ENCODE data around the gene ZFC3H1.

ZFC3H1 gene

DNA sequence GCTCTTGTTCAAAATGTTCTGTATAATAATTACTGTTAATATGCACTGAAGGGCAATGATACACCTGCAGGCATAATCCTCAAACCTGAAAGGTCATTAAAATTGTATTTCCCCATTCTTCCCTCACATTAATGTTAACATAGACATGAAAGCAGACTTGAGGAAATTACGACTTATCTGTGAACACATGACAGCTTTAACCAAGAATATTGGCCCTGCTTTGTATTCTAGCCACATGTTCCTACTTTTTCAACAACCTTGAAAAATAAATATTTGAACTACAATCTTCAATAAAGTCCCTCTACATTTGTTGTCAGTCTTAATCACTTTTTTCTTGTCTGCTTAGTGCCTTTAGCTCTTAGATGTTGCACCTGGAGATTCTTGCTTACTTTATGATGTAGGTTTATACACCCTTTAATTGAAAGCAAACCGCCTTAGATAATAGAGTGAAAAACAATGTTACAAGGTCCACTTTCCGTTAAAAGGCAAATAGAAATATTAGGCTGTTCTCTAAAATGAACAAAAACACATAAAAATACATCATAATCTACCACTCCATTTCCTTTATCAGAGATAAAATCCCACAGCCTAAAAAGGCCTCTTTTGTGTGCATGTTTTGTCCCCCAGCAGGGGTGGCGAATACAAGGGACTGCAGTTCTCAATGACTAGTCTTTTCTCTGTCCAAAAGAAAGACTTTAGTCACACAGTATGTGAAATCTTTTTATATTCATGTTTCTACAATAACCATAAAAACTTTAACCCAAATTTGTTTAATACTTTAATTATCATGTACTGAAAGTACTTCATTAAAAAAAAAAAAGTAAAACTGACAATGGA, 55.9 kb downstream of the ZFC3H1 start:
- H4K20me1 ChIP-seq (ENCODE audit: control insufficient read depth, insufficient read depth, low read depth, low read length): no peaks in the 10 kb centered on the region
- H3K79me2 ChIP-seq (ENCODE audit: control insufficient read depth, low read length): no peaks in the 10 kb centered on the region
- no peak for TF ChIP-seq EZH2phosphoT487 (IDR thresholded peaks at IDR 0.05; ENCODE audit: borderline replicate concordance, low read length)
- TF ChIP-seq, protein P1, sequence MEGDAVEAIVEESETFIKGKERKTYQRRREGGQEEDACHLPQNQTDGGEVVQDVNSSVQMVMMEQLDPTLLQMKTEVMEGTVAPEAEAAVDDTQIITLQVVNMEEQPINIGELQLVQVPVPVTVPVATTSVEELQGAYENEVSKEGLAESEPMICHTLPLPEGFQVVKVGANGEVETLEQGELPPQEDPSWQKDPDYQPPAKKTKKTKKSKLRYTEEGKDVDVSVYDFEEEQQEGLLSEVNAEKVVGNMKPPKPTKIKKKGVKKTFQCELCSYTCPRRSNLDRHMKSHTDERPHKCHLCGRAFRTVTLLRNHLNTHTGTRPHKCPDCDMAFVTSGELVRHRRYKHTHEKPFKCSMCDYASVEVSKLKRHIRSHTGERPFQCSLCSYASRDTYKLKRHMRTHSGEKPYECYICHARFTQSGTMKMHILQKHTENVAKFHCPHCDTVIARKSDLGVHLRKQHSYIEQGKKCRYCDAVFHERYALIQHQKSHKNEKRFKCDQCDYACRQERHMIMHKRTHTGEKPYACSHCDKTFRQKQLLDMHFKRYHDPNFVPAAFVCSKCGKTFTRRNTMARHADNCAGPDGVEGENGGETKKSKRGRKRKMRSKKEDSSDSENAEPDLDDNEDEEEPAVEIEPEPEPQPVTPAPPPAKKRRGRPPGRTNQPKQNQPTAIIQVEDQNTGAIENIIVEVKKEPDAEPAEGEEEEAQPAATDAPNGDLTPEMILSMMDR (IDR thresholded peaks at IDR 0.05; ENCODE audit: low read depth, low read length, poor library complexity, severe bottlenecking): no peak
- H3K9me3 ChIP-seq (ENCODE audit: control insufficient read depth, insufficient read depth, low read length): no peaks in the 10 kb centered on the region
- no peak overlapping the region for H3K4me2 ChIP-seq (ENCODE audit: low read length)
- H3K9me2 ChIP-seq (replicated peaks; ENCODE audit: control insufficient read depth, low read length): no peaks in the 10 kb centered on the region
- H3K27ac ChIP-seq (ENCODE audit: low read depth, low read length): no peak overlapping the region
- no peak overlapping the region for H3K4me3 ChIP-seq (ENCODE audit: low read length)
- no peaks in the 10 kb centered on the region; the same call in 1 of the 2 replicates for H3F3A ChIP-seq (ENCODE audit: control insufficient read depth, insufficient read depth)
- no peaks in the 10 kb centered on the region for H3K4me1 ChIP-seq (ENCODE audit: control insufficient read depth, low read length)
- H3K36me3 ChIP-seq (ENCODE audit: control insufficient read depth, low read length): peaks cover 56% of the 10 kb centered on the region
- H3K27me3 ChIP-seq (ENCODE audit: control insufficient read depth, low read length): no peaks in the 10 kb centered on the region

DNA sequence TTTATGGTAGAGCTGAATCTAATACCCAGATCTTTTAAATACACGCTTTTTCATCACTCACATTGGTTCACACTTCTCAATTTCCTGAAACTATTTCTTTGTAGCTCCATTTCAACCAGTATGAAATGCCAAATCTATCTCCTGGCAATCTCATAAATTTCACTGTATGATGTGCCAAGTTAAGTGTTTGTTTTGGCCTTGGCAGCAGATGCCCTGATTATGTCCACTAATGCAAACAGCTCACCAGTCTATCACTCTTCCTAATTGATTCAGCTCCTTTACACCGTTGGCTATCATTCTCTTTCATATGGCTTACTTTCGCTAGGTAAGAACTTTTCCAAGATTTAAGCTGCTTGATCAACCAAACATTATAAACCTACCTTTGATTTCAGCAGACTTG, 58.6 kb downstream of the ZFC3H1 start:
- H3K79me2 ChIP-seq (ENCODE audit: control insufficient read depth, low read length): no peaks in the 10 kb centered on the region
- no peaks in the 10 kb centered on the region for H3K9me2 ChIP-seq (replicated peaks; ENCODE audit: control insufficient read depth, low read length)
- peaks cover 32% of the 10 kb centered on the region for H3K36me3 ChIP-seq (ENCODE audit: control insufficient read depth, low read length)
- no peaks in the 10 kb centered on the region for H3K4me1 ChIP-seq (ENCODE audit: control insufficient read depth, low read length)
- H3F3A ChIP-seq (ENCODE audit: control insufficient read depth, insufficient read depth): no peaks in the 10 kb centered on the region; the same call in 1 of the 2 replicates
- H3K27ac ChIP-seq (ENCODE audit: low read depth, low read length): no peak overlapping the region
- no peak overlapping the region for H3K4me3 ChIP-seq (ENCODE audit: low read length)
- peaks cover under 1% of the 10 kb centered on the region; the same call in 1 of the 2 replicates for H3K9me3 ChIP-seq (ENCODE audit: control insufficient read depth, insufficient read depth, low read length)
- H4K20me1 ChIP-seq (ENCODE audit: control insufficient read depth, insufficient read depth, low read depth, low read length): no peaks in the 10 kb centered on the region
- H3K4me2 ChIP-seq (ENCODE audit: low read length): no peak overlapping the region
- TF ChIP-seq, protein P1 (IDR thresholded peaks at IDR 0.05; ENCODE audit: low read depth, low read length, poor library complexity, severe bottlenecking): no peak
- no peak for TF ChIP-seq EZH2phosphoT487 (IDR thresholded peaks at IDR 0.05; ENCODE audit: borderline replicate concordance, low read length)
- H3K27me3 ChIP-seq (ENCODE audit: control insufficient read depth, low read length): no peaks in the 10 kb centered on the region

DNA sequence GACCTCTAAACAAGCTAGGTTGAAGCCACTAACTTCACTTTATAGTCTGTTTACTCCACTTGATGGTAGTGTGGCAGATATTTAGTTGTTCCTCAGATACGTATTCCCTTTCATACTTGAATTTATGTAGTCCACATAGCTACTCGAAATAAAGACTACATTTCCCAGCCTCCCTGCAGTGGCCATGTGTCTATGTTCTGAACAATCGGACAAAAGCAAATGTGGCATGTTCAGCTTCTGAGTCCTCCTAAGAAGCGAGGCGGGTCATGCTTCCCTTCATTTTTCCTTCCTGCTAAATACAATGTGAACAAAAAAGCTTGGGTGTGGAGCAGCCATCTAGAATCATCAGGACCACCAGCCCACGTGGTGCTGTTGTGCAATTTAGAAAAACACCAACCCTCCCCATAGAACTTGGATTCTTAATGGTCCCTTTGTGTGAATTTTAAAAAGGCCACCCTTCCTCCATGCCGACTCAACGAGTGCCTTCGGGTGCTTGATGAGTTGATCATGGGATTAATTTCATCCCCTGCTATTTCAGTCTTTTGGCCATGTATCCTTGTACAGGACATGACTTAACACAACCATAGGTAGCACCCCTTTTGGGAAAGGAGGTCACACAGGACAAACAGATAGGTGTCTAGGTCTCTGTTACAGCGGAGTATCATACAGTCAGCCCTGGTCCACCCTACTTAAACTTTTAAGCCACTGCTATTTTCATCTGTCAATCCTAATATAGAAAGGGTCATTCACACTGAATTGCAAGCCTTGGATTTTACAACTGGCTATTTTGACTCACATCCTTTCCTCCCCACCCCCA, 60.7 kb downstream of the ZFC3H1 start:
- no peak overlapping the region for H3K27ac ChIP-seq (ENCODE audit: low read depth, low read length)
- no peak overlapping the region for H3K4me2 ChIP-seq (ENCODE audit: low read length)
- peaks cover 11% of the 10 kb centered on the region; the same call in 1 of the 2 replicates for H3K9me3 ChIP-seq (ENCODE audit: control insufficient read depth, insufficient read depth, low read length)
- H3K4me3 ChIP-seq (ENCODE audit: low read length): no peak overlapping the region
- H3K79me2 ChIP-seq (ENCODE audit: control insufficient read depth, low read length): no peaks in the 10 kb centered on the region
- TF ChIP-seq EZH2phosphoT487 (IDR thresholded peaks at IDR 0.05; ENCODE audit: borderline replicate concordance, low read length): no peak
- TF ChIP-seq, protein P1 (IDR thresholded peaks at IDR 0.05; ENCODE audit: low read depth, low read length, poor library complexity, severe bottlenecking): no peak
- peaks cover 14% of the 10 kb centered on the region for H3K36me3 ChIP-seq (ENCODE audit: control insufficient read depth, low read length)
- H3K27me3 ChIP-seq (ENCODE audit: control insufficient read depth, low read length): no peaks in the 10 kb centered on the region
- H4K20me1 ChIP-seq (ENCODE audit: control insufficient read depth, insufficient read depth, low read depth, low read length): no peaks in the 10 kb centered on the region
- no peaks in the 10 kb centered on the region for H3K9me2 ChIP-seq (replicated peaks; ENCODE audit: control insufficient read depth, low read length)
- H3K4me1 ChIP-seq (ENCODE audit: control insufficient read depth, low read length): no peaks in the 10 kb centered on the region
- no peaks in the 10 kb centered on the region; the same call in 1 of the 2 replicates for H3F3A ChIP-seq (ENCODE audit: control insufficient read depth, insufficient read depth)
